Stimulated activated CD4-positive, alpha-beta T cell treated with anti-CD3 and anti-CD28 coated beads, TNF-alpha, amount 100 ng/mL, for 4 hours (primary cell): ENCODE measurements around the gene MC2R.

ENCODE experiments used
- DNase-seq, 3 experiments: peaks; one replicate each; pipeline ENCODE4 v3.0.0-alpha.2; 2020; ENCODE audit warnings: low read depth in 3 of 3

The MC2R gene

DNA sequence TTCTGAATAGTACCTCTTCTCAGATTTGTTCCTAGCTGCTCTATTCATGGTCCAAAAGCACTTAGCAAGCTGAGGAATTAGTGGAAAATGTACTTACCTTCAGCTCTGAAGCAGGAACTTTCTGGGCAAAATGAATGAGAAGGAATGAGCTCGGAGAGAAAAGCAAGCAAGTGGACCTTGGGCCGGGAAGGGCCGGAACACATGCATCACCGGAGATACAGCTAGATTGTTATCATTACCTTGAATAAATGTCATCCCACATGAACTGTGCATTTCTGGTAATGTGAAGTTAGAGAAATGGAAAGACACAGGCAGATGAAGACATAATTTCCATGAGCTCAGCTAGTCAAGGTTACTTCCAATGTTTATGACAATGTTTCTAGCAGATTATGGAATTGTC is at the start of gene MC2R:
Gene MC2R, minus strand, starts transcription at position 146 of the 400 bp plus-strand sequence. CDS start 30,018 bp downstream, outside the sequence.
- DNase-seq = no peak

DNA sequence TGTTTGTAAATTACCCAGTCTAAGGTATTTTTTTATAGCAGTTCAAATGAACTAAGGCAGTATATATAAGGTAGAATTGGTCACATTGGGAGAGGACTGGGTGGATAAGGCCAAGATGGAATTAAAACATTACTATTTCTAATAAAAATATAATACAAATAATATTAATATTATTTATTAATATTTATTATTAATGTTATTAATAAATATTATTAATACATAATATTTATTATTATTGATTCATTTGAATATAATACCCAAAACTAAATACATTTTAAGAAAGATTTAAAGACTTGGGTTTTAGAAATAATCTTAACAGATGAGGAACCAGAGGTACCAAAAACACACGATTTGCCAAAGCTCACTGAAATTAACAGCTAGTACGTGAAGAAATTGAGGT is 30.5 kb upstream of the MC2R start:
- DNase-seq = no peak

DNA sequence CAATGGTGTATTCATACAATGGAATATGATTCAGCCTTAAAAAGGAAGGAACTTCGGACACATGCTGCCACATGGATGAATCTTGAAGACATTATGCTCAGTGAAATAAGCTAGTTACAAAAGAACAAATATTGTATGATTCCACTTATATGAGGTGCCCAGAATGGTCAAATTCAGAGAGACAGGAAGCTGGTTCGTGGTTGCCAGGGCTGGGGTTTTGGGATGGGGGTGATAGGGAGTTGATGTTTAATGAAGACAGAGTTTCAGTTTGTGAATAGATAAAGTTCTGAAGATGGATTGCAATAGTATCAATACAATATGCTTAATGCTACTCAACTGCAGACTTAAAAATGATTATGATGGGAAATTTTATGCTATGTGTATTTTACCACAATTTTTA is 28.0 kb upstream of the MC2R start:
- no peak for DNase-seq

DNA sequence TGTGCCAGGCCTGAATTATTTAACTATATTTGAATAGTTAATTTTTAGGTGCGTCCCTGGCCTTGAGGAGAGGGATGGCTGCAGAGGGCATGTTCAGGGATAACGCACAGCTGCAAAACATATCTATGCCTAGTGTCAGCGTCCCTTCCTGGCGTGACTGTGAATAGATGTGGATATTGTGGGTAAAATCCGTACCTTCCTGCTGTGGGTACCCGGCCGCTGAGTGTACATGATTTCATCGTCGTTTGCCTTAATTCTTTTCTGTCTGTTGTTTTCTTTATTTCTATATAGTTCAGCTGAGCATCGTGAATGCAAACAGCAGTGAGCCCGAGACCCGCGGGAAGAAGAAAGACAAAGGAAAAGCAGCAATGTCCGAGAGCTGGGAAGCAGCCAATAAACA is 25.0 kb upstream of the MC2R start:
- no peak for DNase-seq

DNA sequence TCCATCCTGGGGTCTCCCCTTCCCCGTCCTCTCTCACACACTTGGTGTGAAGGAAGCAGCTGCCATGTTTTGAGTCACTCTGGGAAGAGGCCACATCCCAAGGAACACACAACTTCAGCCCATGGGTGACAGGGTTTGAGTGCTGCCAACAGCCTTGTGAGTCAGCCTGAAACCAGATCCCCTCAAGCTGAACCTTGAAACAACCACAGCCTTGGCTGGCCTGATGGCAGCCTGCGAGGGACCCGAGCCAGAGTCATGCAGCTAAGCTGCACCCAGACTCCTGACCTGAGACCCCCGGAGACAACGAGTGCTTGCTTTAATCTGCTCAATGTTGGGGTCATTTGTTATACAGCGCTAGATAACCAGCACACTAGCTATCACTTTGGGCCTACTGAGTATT is 19.3 kb upstream of the MC2R start:
- DNase-seq = no peak

DNA sequence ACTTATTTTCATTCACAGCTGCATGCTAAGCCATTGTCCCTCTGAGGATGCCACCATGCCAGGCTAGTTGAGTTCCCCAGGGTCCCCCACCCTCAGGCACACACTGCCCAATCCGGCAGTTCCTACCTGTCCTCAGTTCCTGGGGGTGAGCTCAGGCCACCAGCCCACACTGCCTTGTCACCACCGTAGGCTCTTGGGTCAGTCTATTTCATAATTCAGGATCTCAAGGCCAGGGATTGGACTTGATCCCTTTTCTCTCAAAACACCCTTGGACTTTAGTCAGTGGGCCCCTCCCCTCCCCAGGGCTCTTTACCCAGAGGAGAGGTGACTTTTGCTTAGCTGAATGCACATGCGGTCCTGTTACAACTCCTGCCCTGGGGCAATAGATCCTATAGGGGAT is 18.7 kb upstream of the MC2R start:
- DNase-seq = no peak

DNA sequence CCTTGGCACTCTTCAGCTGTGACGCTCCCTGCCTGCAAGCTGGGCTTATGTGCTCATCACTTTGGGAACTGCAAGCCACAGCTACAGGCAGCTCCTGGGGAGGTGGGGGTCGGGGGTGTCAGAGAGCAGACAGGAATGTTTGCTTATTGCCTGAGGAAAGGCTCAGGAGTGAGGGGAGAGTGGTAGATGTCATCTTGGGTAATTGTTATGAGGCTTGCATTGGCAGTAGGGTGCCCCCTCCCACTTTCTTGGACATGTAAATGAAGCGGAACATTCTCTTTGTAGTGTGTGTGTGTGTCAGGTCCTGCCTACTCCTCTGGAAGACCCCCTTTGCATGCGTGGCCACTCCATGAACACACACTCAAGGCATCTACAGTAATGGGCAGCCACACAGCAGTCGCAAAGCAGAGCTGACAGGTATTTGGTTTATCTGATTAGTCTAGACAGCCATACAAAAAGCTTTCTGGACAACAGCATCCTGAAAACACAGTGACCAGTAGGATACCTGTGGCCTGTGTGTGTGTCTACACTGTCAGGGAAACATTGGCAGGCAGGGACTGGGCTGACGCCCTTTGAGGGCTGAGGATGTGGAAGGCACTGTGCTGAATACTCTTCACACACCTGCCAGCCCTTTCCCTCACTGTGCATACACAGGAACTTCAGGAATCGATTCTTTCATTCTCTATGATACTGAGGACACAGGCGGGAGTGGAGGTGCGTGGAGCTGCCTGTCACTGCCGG is 17.1 kb upstream of the MC2R start:
- no peak for DNase-seq

DNA sequence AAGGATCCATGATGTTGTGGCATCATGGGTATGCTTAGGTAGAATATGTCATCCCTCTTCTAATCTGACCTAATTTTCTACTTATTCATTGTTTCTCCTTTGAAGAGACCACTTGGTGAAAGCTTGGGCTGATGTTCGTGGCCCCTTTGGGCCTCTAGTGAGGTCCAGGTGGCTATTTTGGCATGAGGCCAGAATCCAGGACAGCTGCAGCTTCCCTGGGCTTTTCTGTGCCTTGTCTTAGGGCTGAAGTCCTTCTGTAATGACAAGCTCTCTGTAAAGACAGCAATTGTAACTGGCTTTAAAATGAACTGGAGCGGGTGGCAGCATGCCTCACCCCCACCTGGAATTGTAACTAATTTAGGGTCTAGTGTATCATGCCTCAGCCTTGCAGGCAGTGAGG is 15.6 kb upstream of the MC2R start:
- DNase-seq = no peak

DNA sequence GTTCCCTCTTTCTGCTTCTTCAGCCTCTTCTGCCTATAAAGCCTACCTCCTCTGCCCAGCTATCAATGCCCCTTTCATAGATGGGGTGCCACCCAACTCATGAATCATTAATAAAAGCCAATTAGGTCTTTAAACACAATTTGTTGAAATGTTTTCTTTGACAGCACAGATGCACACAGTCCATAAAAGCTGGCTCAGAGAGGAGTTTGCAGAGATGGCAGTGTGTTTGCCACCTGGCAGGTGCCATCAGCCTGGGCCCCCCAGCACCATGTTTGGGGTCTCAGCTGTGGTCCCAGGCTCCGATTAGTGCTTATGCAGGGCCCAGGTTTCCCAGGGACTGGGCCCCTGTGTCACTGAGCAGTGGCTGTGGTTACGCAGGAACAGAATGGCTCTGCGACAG is 7.9 kb upstream of the MC2R start:
- no peak for DNase-seq

DNA sequence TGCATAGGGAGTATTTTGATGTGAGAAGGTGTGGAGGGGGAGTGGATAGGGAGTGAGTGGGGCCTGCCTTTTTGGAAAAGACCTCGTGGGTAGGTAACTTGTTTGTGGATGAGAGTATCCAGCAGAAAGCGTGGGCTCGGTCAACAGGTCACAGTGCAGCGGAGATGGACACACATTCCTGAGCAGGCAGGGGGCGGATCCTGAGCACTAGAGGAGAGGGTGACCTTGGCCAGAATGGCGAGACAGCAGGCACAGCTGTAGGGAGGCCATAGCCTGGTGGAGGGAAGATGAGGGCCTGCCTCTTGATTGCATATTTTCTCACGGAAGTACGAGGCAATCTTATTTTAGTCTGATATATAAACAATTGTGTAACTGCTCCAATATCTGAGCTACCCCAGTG is 3.6 kb upstream of the MC2R start:
- DNase-seq = no peak

DNA sequence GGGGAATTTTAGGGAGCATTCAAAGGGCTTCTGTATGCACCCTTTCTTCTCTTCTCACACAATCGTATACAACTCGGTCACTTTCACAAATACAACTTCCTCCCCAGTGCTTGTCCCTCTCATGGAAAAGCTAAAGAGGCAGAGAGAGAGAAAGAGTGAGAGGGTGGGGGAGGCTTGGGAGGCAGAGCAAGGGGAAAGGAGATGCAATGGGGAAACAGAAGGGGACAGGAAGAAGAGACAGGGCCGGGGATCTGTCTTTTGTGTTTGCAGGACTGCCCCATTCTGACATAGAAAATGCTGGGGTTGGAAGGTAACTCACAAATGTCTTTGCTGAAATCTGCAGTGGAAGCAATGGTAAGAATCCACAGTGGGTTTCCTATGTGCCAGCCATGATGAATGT is 2.1 kb upstream of the MC2R start:
- no peak for DNase-seq

DNA sequence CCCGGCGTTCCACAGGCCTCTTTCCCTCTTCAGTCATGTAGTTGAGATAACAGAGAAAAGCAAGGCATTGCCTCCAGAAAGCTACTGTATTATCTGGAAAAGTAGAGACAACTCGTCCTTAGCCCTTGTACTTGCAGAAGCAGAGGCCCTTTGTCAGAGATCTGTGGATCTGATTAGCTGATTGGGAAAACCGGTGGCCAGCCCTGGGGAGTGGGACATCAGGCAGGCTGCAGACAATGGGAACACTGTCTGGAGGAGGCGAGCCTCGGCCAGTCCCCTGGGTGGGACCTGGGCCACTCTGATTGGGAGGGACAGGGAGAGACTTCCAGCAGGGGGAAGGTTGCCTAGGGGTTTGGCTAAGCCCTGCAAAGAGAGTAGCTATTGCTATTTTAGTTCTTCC is 1.2 kb upstream of the MC2R start:
- DNase-seq = no peak

DNA sequence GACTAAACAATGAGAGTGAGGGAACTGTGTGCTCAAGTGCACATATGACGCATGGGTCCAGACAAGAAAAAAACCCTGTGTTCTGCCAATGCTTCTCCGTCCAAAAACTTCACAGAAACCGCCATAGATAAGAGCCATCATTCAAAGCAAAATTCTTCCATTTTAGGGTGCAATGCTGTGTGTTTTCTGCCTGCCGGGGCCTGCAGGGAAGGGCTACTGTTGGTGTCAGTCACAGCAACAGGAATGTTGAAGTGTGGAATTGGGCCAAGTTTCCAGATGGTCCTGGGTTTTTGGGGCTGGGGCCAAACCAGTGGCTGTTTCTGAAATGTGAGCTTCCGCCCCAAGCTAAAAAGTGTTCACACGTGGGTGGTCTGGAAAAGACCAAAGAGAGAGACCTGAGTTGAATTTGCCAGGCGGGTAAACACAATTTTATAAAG is 677 bp upstream of the MC2R start:
- DNase-seq = no peak

DNA sequence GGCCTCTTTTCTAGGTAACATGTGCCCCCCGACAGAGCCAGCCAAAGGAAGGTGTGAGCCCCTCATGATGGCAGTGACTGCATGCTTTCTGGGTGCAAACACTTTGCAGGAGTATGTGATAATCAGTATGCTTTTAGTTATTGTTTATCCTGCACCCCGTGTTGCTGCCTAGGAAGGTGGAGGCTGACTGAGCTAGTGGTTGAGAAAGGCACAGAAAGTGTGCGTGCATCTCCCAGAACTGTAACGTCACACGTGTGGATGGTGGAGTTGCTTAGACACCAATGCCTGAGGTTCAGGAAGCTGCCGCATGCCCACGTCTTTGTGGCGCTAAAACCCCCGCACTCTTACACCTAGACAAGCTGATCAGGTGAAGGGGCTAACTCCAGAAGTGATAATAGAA is 580 bp downstream of the MC2R start:
- no peak for DNase-seq

DNA sequence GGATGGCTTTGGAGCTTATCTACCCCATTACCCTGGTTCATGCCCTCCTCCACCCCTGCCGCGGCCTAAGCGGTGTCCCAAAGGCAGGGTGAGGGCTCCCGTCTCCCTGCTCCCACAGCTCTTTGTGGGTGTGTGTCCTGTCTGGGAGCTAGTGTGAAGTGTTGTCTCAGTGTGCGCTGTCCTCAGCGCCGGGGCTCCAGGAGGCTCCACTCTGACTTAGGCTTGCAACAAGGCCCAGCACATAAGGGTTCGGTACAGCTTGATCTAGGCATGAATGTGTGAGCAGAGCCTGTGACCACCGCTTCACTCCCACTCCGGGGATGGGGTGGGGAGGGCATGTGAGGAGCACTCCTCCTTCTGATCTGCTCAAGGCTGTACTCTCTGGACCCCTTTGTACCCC is 1.2 kb downstream of the MC2R start:
- DNase-seq = no peak

DNA sequence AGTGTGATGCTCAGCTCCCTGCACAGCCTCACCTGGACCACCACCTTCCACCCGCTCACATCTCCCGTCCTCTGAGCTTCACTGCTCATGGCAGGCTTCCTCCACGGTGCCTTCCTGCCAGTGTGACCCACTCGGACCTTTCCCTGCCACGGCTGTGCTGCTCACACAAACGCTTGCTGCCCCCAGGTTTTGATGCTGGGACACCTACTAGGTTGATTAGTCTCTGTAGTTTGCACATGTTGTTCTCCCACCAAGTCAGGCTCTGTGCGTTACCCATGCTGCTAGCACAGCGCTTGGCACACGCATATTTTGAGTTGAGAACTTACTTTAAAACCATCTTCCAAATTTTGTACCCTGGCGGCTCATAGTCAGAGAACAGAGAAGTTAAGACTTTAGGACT is 2.1 kb downstream of the MC2R start:
- DNase-seq = no peak

DNA sequence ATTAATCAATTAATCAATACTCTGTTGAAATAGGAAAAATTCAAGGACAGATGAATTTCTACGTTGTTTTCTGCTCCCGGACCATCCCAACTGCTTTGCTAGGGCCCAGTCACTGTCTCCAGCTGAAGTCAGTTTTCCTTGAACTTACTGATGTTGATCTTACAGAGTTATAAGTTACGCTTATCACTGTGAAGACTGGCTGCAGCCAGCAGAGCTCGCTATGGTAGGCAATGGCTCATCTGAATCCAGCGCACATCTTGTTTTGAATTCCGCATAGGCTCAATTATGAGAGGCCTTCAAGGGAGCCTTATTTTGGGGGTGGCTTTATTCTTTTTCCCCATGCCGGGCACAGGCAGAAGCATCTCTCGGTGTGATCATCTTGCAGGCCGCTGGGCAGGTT is 2.7 kb downstream of the MC2R start:
- no peak for DNase-seq

DNA sequence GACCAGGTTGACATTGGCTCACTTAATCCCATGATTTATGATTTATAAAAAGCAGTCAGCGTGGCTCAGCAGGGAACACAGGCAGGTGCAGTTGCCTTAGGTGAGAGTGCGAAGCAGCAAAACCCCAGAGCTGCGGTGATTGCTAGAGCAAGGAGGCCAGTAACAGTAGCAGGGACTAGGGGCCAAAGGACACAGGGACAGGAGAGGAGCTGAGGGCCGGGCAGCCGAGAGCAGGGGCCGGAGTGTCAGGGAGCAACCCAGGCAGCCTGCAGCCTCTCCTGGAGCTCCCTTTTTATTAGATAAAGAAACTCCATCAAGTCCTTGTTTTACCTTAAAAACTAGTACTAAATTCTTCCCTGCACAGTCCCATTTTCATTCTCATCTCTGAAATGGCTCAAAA is 4.3 kb downstream of the MC2R start:
- DNase-seq = no peak

DNA sequence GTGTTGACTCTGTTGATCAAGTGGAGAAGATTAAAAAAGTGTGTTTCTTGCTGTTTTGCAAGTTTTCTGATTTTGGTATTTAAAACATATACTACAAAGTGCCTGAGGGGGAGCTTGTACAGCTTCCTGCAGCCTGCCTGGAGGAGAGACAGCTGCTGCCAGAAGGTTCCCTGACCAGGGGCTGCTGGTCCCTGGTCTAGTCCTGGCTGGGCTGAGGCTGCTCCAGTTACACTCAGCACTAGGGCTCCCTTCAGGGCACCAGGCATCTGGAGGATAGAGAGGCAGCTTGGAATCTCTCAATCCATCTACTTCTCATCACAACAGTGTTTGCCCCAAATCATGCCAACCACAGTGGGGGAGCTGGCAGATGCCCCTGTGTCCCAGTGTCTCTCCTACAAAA is 4.8 kb downstream of the MC2R start:
- DNase-seq = no peak

DNA sequence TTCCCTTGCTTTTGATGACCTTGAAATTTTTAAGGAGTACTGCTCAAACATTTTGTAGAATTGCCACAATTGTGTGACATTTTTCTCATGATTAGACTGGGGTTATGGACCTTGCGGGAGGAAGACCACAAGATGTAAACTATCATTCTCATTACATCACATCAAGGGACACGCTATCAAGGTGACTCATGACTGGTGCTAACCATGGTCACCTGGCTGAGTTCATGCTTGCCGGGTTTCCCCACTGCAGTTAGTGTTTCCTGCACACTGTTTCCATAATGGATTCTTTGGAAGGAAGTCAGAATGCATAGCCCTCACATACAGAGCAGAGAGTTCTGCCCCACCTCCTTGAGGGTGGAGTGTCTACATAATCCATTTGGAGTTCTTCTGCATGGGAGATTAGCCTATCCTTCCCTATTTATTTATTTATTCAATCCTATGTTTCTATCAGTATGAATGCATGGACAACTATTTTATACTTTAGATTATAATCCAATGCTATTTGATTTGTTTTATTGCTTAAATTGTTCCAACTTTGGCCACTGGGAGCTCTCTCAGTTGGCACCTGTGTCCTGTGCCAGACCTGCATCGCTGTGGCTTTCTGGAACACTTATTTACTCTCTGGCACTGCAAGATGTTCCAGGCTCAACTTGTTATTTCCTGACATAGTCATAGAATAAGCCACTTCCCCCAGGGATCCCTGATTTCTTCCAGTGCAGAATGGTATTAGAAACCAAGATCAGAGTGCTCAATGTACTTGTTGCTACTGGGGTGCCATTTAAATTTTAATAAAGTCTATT is 6.0 kb downstream of the MC2R start:
- DNase-seq = no peak

DNA sequence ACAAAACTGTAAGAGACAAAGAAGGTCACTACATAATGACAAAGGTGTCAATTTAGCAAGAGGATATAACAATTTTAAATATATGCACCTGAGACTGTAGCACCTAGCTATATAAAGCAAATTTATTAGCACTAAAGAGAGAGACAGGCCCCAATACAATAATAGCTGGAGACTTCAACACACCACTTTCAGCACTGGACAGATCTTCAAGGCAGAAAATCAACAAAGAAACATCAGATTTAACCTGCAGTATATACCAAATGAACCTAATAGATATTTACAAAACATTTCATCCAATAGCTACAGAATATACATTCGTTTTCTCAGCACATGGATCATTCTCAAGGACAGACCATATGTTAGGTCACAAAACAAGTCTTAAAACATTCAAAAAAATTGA is 14.7 kb downstream of the MC2R start:
- DNase-seq = no peak

DNA sequence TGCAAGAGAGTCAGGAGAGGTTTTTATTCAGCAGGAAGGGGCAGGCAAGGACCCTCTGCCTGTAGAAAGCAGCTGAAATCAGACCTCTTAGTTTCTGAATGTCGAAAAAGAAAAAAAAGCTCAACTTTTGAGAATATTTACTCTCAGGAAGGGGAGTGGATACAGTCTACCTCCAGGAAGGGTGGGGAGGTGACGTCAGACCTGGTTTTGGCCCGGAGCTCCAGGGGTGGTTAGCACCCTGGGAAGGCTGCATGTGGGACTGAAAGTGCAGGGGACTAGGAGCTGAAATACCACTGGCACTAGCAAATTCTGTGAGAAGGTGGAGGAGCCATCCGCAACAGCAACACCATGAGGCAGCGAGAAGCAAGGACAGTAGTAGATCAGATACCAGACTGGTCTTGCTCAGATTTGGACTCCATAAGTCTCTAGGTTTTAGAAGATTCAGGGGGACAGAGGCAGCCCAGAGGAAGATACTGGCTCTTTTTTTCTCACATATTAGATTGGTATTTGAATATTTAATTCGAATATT is 19.8 kb downstream of the MC2R start:
- no peak for DNase-seq

DNA sequence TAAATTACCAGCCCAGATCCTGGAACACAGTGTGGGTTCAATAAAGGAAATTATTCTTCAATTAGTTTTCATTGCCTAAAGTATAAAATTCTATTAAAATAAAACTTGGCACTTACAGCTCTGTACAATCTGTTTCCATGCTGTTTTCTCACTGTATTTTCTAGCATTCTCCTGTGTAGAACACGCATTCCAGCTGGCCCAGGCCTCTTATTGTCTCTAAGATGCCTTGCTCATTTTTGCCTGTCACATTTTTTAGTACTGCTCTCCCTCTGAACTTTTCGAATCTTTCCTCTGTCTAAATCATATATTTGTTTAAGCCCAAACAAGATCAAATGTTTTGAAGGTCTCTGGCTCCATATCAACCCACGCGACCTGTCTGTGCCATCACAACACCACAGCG is 20.8 kb downstream of the MC2R start:
- DNase-seq = no peak
